ENCODE results near the gene CACNA1I. TPM values are rescaled to one million over a fixed set of nuclear protein-coding genes. Genes with fewer than 3 reads are reported as not detected.

CACNA1I gene
- total RNA-seq, 1 experiment from 2014 or later: 0.02 TPM

GRCh38 chr22:39629851-39630250, 59.3 kb downstream of the CACNA1I start:
- TF ChIP-seq CTCF (IDR thresholded peaks at IDR 0.05; ENCODE audit: unreplicated experiment): no peak
- Mint-ChIP-seq H3K9me3 (ENCODE audit: unreplicated experiment) (no peaks in the 10 kb centered on the region), H3K27ac (ENCODE audit: low read depth, unreplicated experiment) (no peak overlapping the region), H3K36me3 (ENCODE audit: insufficient read depth, unreplicated experiment) (no peaks in the 10 kb centered on the region), H3K27me3 (ENCODE audit: insufficient read depth, unreplicated experiment) (no peaks in the 10 kb centered on the region), H3K4me3 (ENCODE audit: unreplicated experiment) (no peak overlapping the region), H3K4me1 (ENCODE audit: insufficient read depth, unreplicated experiment) (peaks cover 7% of the 10 kb centered on the region)
- DNase-seq (ENCODE audit: unreplicated experiment): no peak
- CTCF ChIA-PET: no interaction called here
- intact Hi-C loops (cut with micrococcal nuclease): loop anchor here (10.0 kb wide), 1 partner anchor 305 kb away; no protein-coding TSS in a partner anchor
- POLR2A ChIA-PET: no interaction called here
- BruUV-seq (replicated peaks): no TSS peak

GRCh38 chr22:39630721-39631120, 60.2 kb downstream of the CACNA1I start:
- Mint-ChIP-seq H3K27ac (ENCODE audit: low read depth, unreplicated experiment) (no peak overlapping the region), H3K4me3 (ENCODE audit: unreplicated experiment) (no peak overlapping the region), H3K36me3 (ENCODE audit: insufficient read depth, unreplicated experiment) (no peaks in the 10 kb centered on the region), H3K27me3 (ENCODE audit: insufficient read depth, unreplicated experiment) (no peaks in the 10 kb centered on the region), H3K9me3 (ENCODE audit: unreplicated experiment) (no peaks in the 10 kb centered on the region), H3K4me1 (ENCODE audit: insufficient read depth, unreplicated experiment) (peaks cover 13% of the 10 kb centered on the region)
- ChIA-PET CTCF (no interaction called here), POLR2A (no interaction called here)
- BruUV-seq (replicated peaks): no TSS peak
- intact Hi-C loops (cut with micrococcal nuclease): no loop called here
- TF ChIP-seq CTCF (IDR thresholded peaks at IDR 0.05; ENCODE audit: unreplicated experiment): no peak
- DNase-seq (ENCODE audit: unreplicated experiment): no peak

- POLR2A ChIA-PET: no interaction called here
- H3K27ac Mint-ChIP-seq (ENCODE audit: low read depth, unreplicated experiment): no peak overlapping the region
Measured at GRCh38 chr22:39631381-39632286, 61.1 kb downstream of the CACNA1I start.

More at GRCh38 chr22:39631381-39632286, 61.1 kb downstream of the CACNA1I start:
- no peak for DNase-seq (ENCODE audit: unreplicated experiment)
- no TSS peak for BruUV-seq (replicated peaks)
- peaks cover 13% of the 10 kb centered on the region for H3K4me1 Mint-ChIP-seq (ENCODE audit: insufficient read depth, unreplicated experiment)
- H3K9me3 Mint-ChIP-seq (ENCODE audit: unreplicated experiment): no peaks in the 10 kb centered on the region
- CTCF ChIA-PET: interaction anchor here (0.7 kb wide), 1 partner anchor 393 kb away, joined by 3 read pairs; no protein-coding TSS in a partner anchor
- TF ChIP-seq CTCF (IDR thresholded peaks at IDR 0.05; ENCODE audit: unreplicated experiment): no peak
- H3K4me3 Mint-ChIP-seq (ENCODE audit: unreplicated experiment): no peak overlapping the region
- H3K27me3 Mint-ChIP-seq (ENCODE audit: insufficient read depth, unreplicated experiment): no peaks in the 10 kb centered on the region
- H3K36me3 Mint-ChIP-seq (ENCODE audit: insufficient read depth, unreplicated experiment): no peaks in the 10 kb centered on the region
- intact Hi-C loops (cut with micrococcal nuclease): no loop called here

All from MCF 10A (cell line).